ENCODE measurements around the gene MARCHF4. TPM values are rescaled to one million over a fixed set of nuclear protein-coding genes. Genes with fewer than 3 reads are reported as not detected.
A peak's percentile ranks its signal among the peaks of the same experiment; 100 is the strongest.

Gene MARCHF4
- total RNA-seq, 1 donor from 2014 or later = 1.3 TPM

DNA sequence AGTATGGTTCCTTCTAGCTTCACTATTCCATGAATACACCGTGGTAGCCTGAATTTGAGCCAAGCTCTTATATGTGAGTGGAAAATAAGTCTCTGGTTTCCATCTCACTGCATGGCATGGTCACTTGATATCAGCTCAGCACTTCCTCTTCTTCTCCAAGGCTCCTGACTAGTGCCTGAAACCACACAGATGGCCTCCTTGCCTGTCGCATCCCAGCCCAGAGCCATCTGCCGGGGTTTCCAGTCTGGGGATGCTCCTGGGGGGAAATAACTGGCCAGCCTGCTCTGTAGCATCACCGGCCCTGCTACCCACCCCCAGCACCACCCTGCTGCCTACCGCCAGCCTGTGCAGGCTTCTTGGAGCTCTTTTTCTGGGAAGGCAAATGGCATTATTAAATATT, 7.7 kb upstream of the MARCHF4 start:
- Mint-ChIP-seq H3K27me3 (ENCODE audit: unreplicated experiment) (no peaks in the 10 kb centered on the region), H3K27ac (ENCODE audit: unreplicated experiment) (no peak overlapping the region), H3K9me3 (ENCODE audit: unreplicated experiment) (no peaks in the 10 kb centered on the region), H3K4me3 (ENCODE audit: unreplicated experiment) (no peak overlapping the region), H3K4me1 (ENCODE audit: unreplicated experiment) (peaks cover 2% of the 10 kb centered on the region), H3K36me3 (ENCODE audit: unreplicated experiment) (no peaks in the 10 kb centered on the region)
- TF ChIP-seq, protein P1, sequence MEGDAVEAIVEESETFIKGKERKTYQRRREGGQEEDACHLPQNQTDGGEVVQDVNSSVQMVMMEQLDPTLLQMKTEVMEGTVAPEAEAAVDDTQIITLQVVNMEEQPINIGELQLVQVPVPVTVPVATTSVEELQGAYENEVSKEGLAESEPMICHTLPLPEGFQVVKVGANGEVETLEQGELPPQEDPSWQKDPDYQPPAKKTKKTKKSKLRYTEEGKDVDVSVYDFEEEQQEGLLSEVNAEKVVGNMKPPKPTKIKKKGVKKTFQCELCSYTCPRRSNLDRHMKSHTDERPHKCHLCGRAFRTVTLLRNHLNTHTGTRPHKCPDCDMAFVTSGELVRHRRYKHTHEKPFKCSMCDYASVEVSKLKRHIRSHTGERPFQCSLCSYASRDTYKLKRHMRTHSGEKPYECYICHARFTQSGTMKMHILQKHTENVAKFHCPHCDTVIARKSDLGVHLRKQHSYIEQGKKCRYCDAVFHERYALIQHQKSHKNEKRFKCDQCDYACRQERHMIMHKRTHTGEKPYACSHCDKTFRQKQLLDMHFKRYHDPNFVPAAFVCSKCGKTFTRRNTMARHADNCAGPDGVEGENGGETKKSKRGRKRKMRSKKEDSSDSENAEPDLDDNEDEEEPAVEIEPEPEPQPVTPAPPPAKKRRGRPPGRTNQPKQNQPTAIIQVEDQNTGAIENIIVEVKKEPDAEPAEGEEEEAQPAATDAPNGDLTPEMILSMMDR (IDR thresholded peaks at IDR 0.05) = no peak
- DNase-seq (ENCODE audit: extremely low spot score, unreplicated experiment) = no peak

DNA sequence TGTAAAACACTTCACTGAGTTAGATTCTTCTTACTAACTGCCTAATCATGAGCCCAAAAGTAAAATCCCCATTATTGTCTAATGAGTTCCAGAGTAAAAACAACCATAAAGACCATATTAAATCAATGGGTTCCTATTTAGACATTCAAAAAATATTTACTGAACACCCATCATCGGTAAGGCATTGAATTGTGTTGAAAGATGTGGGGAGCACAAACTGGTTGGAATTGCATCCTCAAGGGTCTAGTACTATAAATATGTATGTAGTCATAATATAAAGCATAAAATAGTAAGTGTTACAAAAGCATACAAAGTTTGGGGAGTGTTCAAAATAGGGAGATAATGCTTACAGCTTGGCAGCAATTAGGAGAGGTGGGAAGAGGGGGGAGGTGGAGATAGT, 3.0 kb upstream of the MARCHF4 start:
- peaks cover 31% of the 10 kb centered on the region for H3K4me1 Mint-ChIP-seq (ENCODE audit: unreplicated experiment)
- H3K27ac Mint-ChIP-seq (ENCODE audit: unreplicated experiment) = no peak overlapping the region
- H3K4me3 Mint-ChIP-seq (ENCODE audit: unreplicated experiment) = no peak overlapping the region
- no peaks in the 10 kb centered on the region for H3K9me3 Mint-ChIP-seq (ENCODE audit: unreplicated experiment)
- DNase-seq (ENCODE audit: extremely low spot score, unreplicated experiment) = no peak
- H3K27me3 Mint-ChIP-seq (ENCODE audit: unreplicated experiment) = no peaks in the 10 kb centered on the region
- TF ChIP-seq, protein P1 (IDR thresholded peaks at IDR 0.05) = no peak
- no peaks in the 10 kb centered on the region for H3K36me3 Mint-ChIP-seq (ENCODE audit: unreplicated experiment)

DNA sequence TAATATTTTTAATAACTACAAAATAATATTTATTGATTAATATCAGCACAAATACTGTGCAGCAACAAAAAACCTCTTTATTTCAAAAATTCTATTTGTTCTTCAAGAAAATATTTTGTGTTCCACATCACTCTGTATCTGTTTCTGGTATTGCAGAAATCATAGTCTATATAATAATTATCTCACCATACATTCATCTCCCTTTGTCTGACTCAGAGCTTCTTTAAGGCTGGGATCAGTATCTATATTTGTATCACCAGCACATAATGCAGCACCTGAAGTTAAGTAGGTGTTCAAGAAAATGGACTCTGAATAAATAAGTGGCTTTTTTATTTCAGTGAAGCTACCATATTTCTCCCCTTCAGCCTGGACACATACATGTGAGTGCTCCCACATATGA, 1.6 kb upstream of the MARCHF4 start:
- no peaks in the 10 kb centered on the region for H3K9me3 Mint-ChIP-seq (ENCODE audit: unreplicated experiment)
- no peaks in the 10 kb centered on the region for H3K36me3 Mint-ChIP-seq (ENCODE audit: unreplicated experiment)
- DNase-seq (ENCODE audit: extremely low spot score, unreplicated experiment) = no peak
- no peak overlapping the region for H3K27ac Mint-ChIP-seq (ENCODE audit: unreplicated experiment)
- no peak overlapping the region for H3K4me3 Mint-ChIP-seq (ENCODE audit: unreplicated experiment)
- H3K27me3 Mint-ChIP-seq (ENCODE audit: unreplicated experiment) = no peaks in the 10 kb centered on the region
- peaks cover 34% of the 10 kb centered on the region for H3K4me1 Mint-ChIP-seq (ENCODE audit: unreplicated experiment)
- TF ChIP-seq, protein P1 (IDR thresholded peaks at IDR 0.05) = no peak

DNA sequence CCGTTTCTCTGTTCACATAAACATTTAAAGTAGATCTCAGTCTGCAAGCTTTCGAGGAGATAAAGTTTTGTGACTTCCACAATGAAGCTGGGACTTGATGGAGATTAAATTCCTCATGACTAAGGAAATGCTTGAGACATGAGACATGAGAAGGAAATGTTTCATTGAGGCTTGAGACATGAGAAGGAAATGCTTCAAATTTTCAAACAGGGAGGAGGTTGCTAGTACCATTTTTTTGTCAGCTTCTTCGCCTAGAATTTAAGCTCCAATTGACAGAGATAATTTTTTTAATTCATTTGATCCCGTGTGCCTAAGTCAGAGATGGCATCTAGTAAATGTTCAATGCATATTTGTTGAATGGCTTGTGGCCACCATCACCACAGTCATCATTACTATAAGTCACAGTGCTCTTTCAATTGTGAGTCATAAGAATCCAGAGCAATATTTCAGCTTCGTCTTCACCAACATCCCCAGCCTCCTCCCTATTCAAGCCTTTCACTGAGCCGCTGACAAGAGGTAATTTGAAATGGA, 543 bp upstream of the MARCHF4 start:
- H3K4me1 Mint-ChIP-seq (ENCODE audit: unreplicated experiment) = peaks cover 34% of the 10 kb centered on the region
- TF ChIP-seq, protein P1 (IDR thresholded peaks at IDR 0.05) = no peak
- H3K27me3 Mint-ChIP-seq (ENCODE audit: unreplicated experiment) = no peaks in the 10 kb centered on the region
- peak overlapping the region; percentile 56 for H3K27ac Mint-ChIP-seq (ENCODE audit: unreplicated experiment)
- H3K36me3 Mint-ChIP-seq (ENCODE audit: unreplicated experiment) = no peaks in the 10 kb centered on the region
- no peaks in the 10 kb centered on the region for H3K9me3 Mint-ChIP-seq (ENCODE audit: unreplicated experiment)
- DNase-seq (ENCODE audit: extremely low spot score, unreplicated experiment) = no peak
- H3K4me3 Mint-ChIP-seq (ENCODE audit: unreplicated experiment) = peak overlapping the region; percentile 81

DNA sequence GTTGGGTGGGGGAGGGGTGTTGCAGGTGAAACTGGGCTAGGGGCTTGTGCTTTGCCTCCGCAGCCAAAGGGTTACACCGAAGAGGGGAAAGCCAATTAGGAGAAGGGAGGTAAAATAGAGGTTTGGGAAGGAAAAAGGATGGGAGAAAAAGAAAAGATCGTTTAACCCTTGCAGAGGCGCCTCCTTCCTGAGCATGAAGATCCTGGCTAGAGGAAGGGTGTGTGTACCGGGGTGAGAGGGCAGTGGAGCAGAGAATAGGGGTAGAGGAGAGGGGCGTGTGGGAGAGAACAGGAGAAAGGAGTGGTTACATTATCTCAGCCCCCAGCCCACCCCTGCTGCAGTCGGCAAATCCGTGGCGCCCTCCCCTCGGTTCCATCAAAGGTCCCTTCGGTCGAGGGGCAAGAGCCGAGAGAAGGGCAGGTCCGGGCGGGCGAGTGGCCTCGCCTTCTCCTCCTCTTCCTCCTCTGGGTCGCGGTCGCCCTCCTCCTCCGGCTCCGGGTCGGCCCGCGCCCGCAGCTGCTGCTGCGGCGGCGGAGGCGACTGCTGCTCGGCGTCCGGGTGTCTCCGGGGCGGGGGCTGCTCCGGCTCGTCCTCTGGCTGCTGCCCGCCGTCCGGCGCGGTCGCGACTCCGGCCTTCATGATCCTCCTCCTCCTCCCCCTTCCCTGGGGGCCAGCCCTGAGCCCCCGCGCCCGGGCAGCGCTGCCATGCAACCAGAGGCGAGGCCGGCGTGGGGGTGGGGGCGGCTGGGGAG, 1.1 kb downstream of the MARCHF4 start:
- no peak for DNase-seq (ENCODE audit: extremely low spot score, unreplicated experiment)
- peaks cover 39% of the 10 kb centered on the region for H3K4me1 Mint-ChIP-seq (ENCODE audit: unreplicated experiment)
- peak overlapping the region; percentile 73 for H3K4me3 Mint-ChIP-seq (ENCODE audit: unreplicated experiment)
- H3K27ac Mint-ChIP-seq (ENCODE audit: unreplicated experiment) = no peak overlapping the region
- H3K36me3 Mint-ChIP-seq (ENCODE audit: unreplicated experiment) = no peaks in the 10 kb centered on the region
- TF ChIP-seq, protein P1 (IDR thresholded peaks at IDR 0.05) = no peak
- no peaks in the 10 kb centered on the region for H3K9me3 Mint-ChIP-seq (ENCODE audit: unreplicated experiment)
- no peaks in the 10 kb centered on the region for H3K27me3 Mint-ChIP-seq (ENCODE audit: unreplicated experiment)
